ENCODE measurements around the gene ACOX2. TPM values are rescaled to one million over a fixed set of nuclear protein-coding genes. Genes with fewer than 3 reads are reported as not detected.
A peak's percentile ranks its signal among the peaks of the same experiment; 100 is the strongest.

Gene ACOX2
- total RNA-seq, 4 donors from 2014 or later: 2.6 to 6.6 (median 4.5) TPM

GRCh38 chr3:58494107-58494506 lies 42.9 kb downstream of the ACOX2 start:
- intact Hi-C loops (cut with DNase I; ENCODE audit: low total_unique reads): no loop called here
- no peak for DNase-seq (ENCODE audit: low spot score in 2 of 2)
- 47 to 50% methylated on average over 3 of the region's 3 CpGs for WGBS, 2 donors
- H3K4me3 ChIP-seq (ENCODE audit: low read depth, poor library complexity, severe bottlenecking): no peak overlapping the region
- TF ChIP-seq POLR2A (IDR thresholded peaks at IDR 0.05) (no peak), CTCF (IDR thresholded peaks at IDR 0.05) (no peak)

- no peak for TF ChIP-seq POLR2A (IDR thresholded peaks at IDR 0.05)
- TF ChIP-seq CTCF (IDR thresholded peaks at IDR 0.05): no peak
- WGBS, 2 donors: 0 to 2% methylated on average over 14 to 15 of the region's 15 CpGs
- DNase-seq (ENCODE audit: low spot score in 2 of 2): peak in 1 of 2 donors; percentile 86
- intact Hi-C loops (cut with DNase I; ENCODE audit: low total_unique reads): no loop called here
- H3K4me3 ChIP-seq (ENCODE audit: low read depth, poor library complexity, severe bottlenecking): peak overlapping the region; percentile 69
Observed at GRCh38 chr3:58492494-58492905, 44.5 kb downstream of the ACOX2 start.

- no peak for TF ChIP-seq POLR2A (IDR thresholded peaks at IDR 0.05)
- TF ChIP-seq CTCF (IDR thresholded peaks at IDR 0.05): no peak
- WGBS, 2 donors: 1% methylated on average over 6 to 18 of the region's 104 CpGs
- intact Hi-C loops (cut with DNase I; ENCODE audit: low total_unique reads): no loop called here
- peak; percentile 85 to 98 for DNase-seq (ENCODE audit: low spot score in 2 of 2)
- peak within 1 kb of the TSS; percentile 69 for H3K4me3 ChIP-seq (ENCODE audit: low read depth, poor library complexity, severe bottlenecking)
Observed at GRCh38 chr3:58491506-58492402, 45.2 kb downstream of the ACOX2 start, which contains the start of gene KCTD6. TSS of gene KCTD6 (plus strand) at chr3:58492096. CDS start at chr3:58498756, 6,660 bp downstream.

GRCh38 chr3:58490860-58491501 lies 46.0 kb downstream of the ACOX2 start:
- TF ChIP-seq CTCF (IDR thresholded peaks at IDR 0.05): no peak
- TF ChIP-seq POLR2A (IDR thresholded peaks at IDR 0.05): no peak
- intact Hi-C loops (cut with DNase I; ENCODE audit: low total_unique reads): no loop called here
- no peak overlapping the region for H3K4me3 ChIP-seq (ENCODE audit: low read depth, poor library complexity, severe bottlenecking)
- WGBS, 2 donors: 59 to 63% methylated on average over 16 to 17 of the region's 19 CpGs
- peak in 1 of 2 donors; percentile 87 for DNase-seq (ENCODE audit: low spot score in 2 of 2)

GRCh38 chr3:58488967-58489366 lies 48.0 kb downstream of the ACOX2 start:
- no peak overlapping the region for H3K4me3 ChIP-seq (ENCODE audit: low read depth, poor library complexity, severe bottlenecking)
- WGBS, 2 donors: 43 to 60% methylated on average over 2 of the region's 2 CpGs
- no peak for TF ChIP-seq CTCF (IDR thresholded peaks at IDR 0.05)
- TF ChIP-seq POLR2A (IDR thresholded peaks at IDR 0.05): no peak
- intact Hi-C loops (cut with DNase I; ENCODE audit: low total_unique reads): no loop called here
- DNase-seq (ENCODE audit: low spot score in 2 of 2): no peak

Measured in lower leg skin (tissue), 4 donors.